ENCODE results near the gene DNAH2. TPM values are rescaled to one million over a fixed set of nuclear protein-coding genes. Genes with fewer than 3 reads are reported as not detected.

DNAH2 gene
- total and polyA plus RNA-seq, 2 of the 4 experiments (the other 2 are of a cell fraction): under 0.01 to 0.02 TPM

DNA sequence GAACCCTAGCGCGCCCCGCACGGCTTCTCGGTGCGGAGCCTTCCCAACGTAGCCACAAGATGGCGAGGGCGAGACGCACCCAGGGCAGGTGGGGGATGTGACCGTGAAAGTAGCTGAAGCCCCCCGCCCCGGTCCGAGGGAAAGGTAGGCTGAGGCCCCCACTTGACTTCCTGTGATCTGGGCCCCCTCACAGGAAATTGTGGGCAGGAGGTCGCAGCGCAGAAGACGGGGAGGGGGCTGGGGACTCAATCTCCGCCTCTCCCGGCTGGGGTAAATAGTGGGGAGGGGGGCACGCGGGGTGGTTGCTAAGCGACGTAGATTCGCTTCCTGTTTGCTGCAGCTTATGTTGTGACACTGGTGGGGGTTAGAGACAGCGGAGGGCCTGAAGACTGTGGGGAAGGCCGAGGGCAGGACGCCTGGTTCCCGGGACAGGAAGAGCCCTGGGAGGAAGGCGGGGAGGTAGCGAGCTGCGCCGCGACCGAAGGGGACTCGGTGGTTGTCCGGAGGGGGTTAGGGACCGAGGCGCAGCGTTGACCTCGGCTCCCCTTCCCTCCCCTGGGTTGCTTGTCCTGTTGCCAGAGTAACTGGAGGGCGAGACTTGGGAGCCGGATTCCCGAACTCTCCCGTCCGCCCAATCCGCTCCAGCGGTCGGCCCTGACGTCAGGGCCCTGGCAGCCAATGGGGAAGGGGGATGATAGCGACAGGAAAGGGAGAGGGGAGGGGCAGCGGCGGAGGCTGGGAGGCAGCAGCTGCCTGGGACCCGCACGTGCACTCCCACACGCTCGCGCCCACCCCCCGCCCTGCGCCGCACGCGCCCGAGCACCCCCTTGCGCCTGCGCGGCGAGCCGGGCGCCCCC lies 117.6 kb downstream of the DNAH2 start (continued):
- TF ChIP-seq, protein P1, sequence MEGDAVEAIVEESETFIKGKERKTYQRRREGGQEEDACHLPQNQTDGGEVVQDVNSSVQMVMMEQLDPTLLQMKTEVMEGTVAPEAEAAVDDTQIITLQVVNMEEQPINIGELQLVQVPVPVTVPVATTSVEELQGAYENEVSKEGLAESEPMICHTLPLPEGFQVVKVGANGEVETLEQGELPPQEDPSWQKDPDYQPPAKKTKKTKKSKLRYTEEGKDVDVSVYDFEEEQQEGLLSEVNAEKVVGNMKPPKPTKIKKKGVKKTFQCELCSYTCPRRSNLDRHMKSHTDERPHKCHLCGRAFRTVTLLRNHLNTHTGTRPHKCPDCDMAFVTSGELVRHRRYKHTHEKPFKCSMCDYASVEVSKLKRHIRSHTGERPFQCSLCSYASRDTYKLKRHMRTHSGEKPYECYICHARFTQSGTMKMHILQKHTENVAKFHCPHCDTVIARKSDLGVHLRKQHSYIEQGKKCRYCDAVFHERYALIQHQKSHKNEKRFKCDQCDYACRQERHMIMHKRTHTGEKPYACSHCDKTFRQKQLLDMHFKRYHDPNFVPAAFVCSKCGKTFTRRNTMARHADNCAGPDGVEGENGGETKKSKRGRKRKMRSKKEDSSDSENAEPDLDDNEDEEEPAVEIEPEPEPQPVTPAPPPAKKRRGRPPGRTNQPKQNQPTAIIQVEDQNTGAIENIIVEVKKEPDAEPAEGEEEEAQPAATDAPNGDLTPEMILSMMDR (conservative IDR thresholded peaks at IDR 0.05; ENCODE audit: low read depth, low read length): peak; percentile 79
- no peak for TF ChIP-seq NFE2L2 (IDR thresholded peaks at IDR 0.05; ENCODE audit: low read depth, low read length)
- peak; percentile 100 for TF ChIP-seq BHLHE40 (IDR thresholded peaks at IDR 0.05; ENCODE audit: low read depth, low read length)
